ENCODE measurements around the gene KLF16.

Gene KLF16

GRCh38 chr19:1840541-1841115 is 22.8 kb downstream of the KLF16 start:
- DNase-seq (ENCODE audit: low spot score), result no peak

- DNase-seq (ENCODE audit: low spot score), result no peak
These were observed 23.5 kb downstream of the KLF16 start for GRCh38 chr19:1839658-1840540.

GRCh38 chr19:1837625-1838105 is 25.7 kb downstream of the KLF16 start:
- DNase-seq (ENCODE audit: low spot score), result peak; percentile 47

GRCh38 chr19:1837222-1837565 is 26.2 kb downstream of the KLF16 start:
- no peak for DNase-seq (ENCODE audit: low spot score)

GRCh38 chr19:1836458-1837221 is 26.7 kb downstream of the KLF16 start:
- DNase-seq (ENCODE audit: low spot score), result no peak

GRCh38 chr19:1833540-1833939 is 29.8 kb downstream of the KLF16 start:
- DNase-seq (ENCODE audit: low spot score), result no peak

GRCh38 chr19:1832046-1832663 is 31.2 kb downstream of the KLF16 start:
- DNase-seq (ENCODE audit: low spot score), result no peak

GRCh38 chr19:1830978-1831377 is 32.4 kb downstream of the KLF16 start:
- DNase-seq (ENCODE audit: low spot score), result no peak

- DNase-seq (ENCODE audit: low spot score), result no peak
These were observed 32.8 kb downstream of the KLF16 start for GRCh38 chr19:1830568-1830967.

GRCh38 chr19:1829958-1830357 is 33.4 kb downstream of the KLF16 start:
- no peak for DNase-seq (ENCODE audit: low spot score)

GRCh38 chr19:1828279-1829238 is 34.8 kb downstream of the KLF16 start:
- no peak for DNase-seq (ENCODE audit: low spot score)

- DNase-seq (ENCODE audit: low spot score), result no peak
These were observed 35.7 kb downstream of the KLF16 start for GRCh38 chr19:1827566-1828278.

GRCh38 chr19:1826557-1827521 is 36.5 kb downstream of the KLF16 start:
- no peak for DNase-seq (ENCODE audit: low spot score)

- DNase-seq (ENCODE audit: low spot score), result peak; percentile 78
These were observed 37.3 kb downstream of the KLF16 start for GRCh38 chr19:1825909-1826556.

- no peak for DNase-seq (ENCODE audit: low spot score)
These were observed 39.1 kb downstream of the KLF16 start for GRCh38 chr19:1824252-1824622.

- no peak for DNase-seq (ENCODE audit: low spot score)
These were observed 39.7 kb downstream of the KLF16 start for GRCh38 chr19:1823539-1824251.

GRCh38 chr19:1823020-1823419 is 40.4 kb downstream of the KLF16 start:
- no peak for DNase-seq (ENCODE audit: low spot score)

- DNase-seq (ENCODE audit: low spot score), result no peak
These were observed 41.2 kb downstream of the KLF16 start for GRCh38 chr19:1822210-1822609.

Data from CD4-positive, alpha-beta T cell treated with Interleukin-15 for 4 hours (primary cell).